SK-N-MC (cell line): ENCODE results near the gene MITD1.

Experiments
- EZH2 ChIP-seq: fragments of 200-600 bp; sonication (generic); IDR thresholded peaks from one replicate; pipeline ENCODE4 v1.6.1; 2017; ENCODE audit warnings: antibody characterized with exemption
- POLR2AphosphoS5 ChIP-seq: IDR thresholded peaks from 2 replicates; pipeline ENCODE4 v1.6.1; 2012; ENCODE audit warnings: mild to moderate bottlenecking, low read depth, low read length, borderline replicate concordance

DNA sequence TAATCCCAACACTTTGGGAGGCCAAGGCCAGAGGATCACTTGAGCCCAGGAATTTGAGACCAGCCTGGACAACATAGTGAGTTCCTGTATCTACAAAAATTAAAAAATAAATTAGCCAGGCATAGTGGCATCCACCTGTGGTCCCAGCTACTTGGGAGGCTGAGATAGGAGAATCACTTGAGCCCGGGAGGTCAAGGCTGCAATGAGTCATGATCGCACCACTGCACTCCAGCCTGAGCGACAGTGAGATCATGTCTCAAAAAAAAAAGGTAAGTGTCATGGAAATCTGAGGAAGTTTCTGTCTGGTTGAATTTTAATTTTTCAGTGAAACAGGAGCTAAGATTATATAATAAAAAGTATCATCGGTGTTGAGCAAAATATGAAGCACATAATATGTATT is 41.9 kb downstream of the MITD1 start:
- TF ChIP-seq POLR2AphosphoS5 (no peak), EZH2 (no peak)
